GM19324 (cell line): ENCODE data around the gene MTO1.
"Not testable (repeated sequence)": the region's sequence is repeated elsewhere in the genome, so short reads cannot be mapped to it uniquely, and the experiment has no call there.

ENCODE experiments used
- ATAC-seq: cut with Tn5 transposase; IDR thresholded peaks from one replicate; pipeline ENCODE4 v1.9.1; 2021; ENCODE audit warnings: mild to moderate bottlenecking, moderate library complexity; ENCODE audit not compliant: unreplicated experiment, low FRiP score

Gene MTO1

GRCh38 chr6:73503027-73503772 lies 41.7 kb downstream of the MTO1 start:
- ATAC-seq = no peak

GRCh38 chr6:73504160-73504559 lies 42.6 kb downstream of the MTO1 start:
- ATAC-seq = no peak

- ATAC-seq = no peak
These were observed 43.6 kb downstream of the MTO1 start for GRCh38 chr6:73505142-73505541.

- not testable (repeated sequence) for ATAC-seq
These were observed 44.2 kb downstream of the MTO1 start for GRCh38 chr6:73505705-73506104.

GRCh38 chr6:73506246-73506645 lies 44.7 kb downstream of the MTO1 start:
- no peak for ATAC-seq

- no peak for ATAC-seq
These were observed 47.2 kb downstream of the MTO1 start for GRCh38 chr6:73508776-73509175.

- ATAC-seq = no peak
These were observed 48.3 kb downstream of the MTO1 start for GRCh38 chr6:73509851-73510250.

- ATAC-seq = no peak
These were observed 50.3 kb downstream of the MTO1 start for GRCh38 chr6:73511796-73512195.

GRCh38 chr6:73513496-73513854 lies 51.9 kb downstream of the MTO1 start:
- no peak for ATAC-seq

- no peak for ATAC-seq
These were observed 53.2 kb downstream of the MTO1 start for GRCh38 chr6:73514746-73515110.

GRCh38 chr6:73515204-73515655 lies 53.7 kb downstream of the MTO1 start:
- ATAC-seq = peak; percentile 29

GRCh38 chr6:73516514-73517489 lies 55.3 kb downstream of the MTO1 start:
- no peak for ATAC-seq

- ATAC-seq = not testable (repeated sequence)
These were observed 56.8 kb downstream of the MTO1 start for GRCh38 chr6:73518100-73518981.

GRCh38 chr6:73518982-73519881 lies 57.7 kb downstream of the MTO1 start:
- not testable (repeated sequence) for ATAC-seq

GRCh38 chr6:73519926-73520687 lies 58.6 kb downstream of the MTO1 start:
- ATAC-seq = no peak

GRCh38 chr6:73520688-73521350 lies 59.3 kb downstream of the MTO1 start, which contains the start of gene EEF1A1:
Gene EEF1A1, minus strand, starts transcription at chr6:73521032. Its CDS starts 1,006 bp downstream, at chr6:73520026.
- peak; percentile 69 for ATAC-seq

- ATAC-seq = peak; percentile 42
These were observed 59.9 kb downstream of the MTO1 start for GRCh38 chr6:73521351-73521985.
